AG04450 (cell line): ENCODE results near the gene FDPS. TPM values are rescaled to one million over a fixed set of nuclear protein-coding genes. Genes with fewer than 3 reads are reported as not detected.
A peak's percentile ranks its signal among the peaks of the same experiment; 100 is the strongest.

Experiments
- CTCF ChIA-PET: fragments of 300-600, 350-600 bp; formaldehyde crosslinking; extraction: SDS; loops from one replicate; lab custom pipeline; 2022; ENCODE audit warnings: antibody characterized with exemption, inconsistent platforms; lab: Charles Lee
- POLR2A ChIA-PET: fragments of 350-600 bp; formaldehyde crosslinking; extraction: SDS; loops from one replicate; lab custom pipeline; 2021; ENCODE audit warnings: antibody characterized with exemption, inconsistent platforms; lab: Yijun Ruan, JAX
- DNase-seq: peaks from one replicate; pipeline ENCODE4 v3.0.0-alpha.2; 2011; ENCODE audit warnings: low read depth, low spot score
- H3K27ac ChIP-seq: one replicate; pipeline ENCODE4 v1.5.1; 2012; ENCODE audit warnings: low read depth, low read length, control low read depth
- H3K27me3 ChIP-seq: one replicate; pipeline ENCODE4 v1.6.0; 2012; ENCODE audit warnings: low read length; ENCODE audit not compliant: control insufficient read depth, insufficient read depth
- H3K4me3 ChIP-seq: 2 replicates; pipeline ENCODE4 v1.5.1; 2011; ENCODE audit warnings: mild to moderate bottlenecking, low read depth, low read length, control low read depth
- H3K9me3 ChIP-seq: 2 replicates; pipeline ENCODE4 v1.5.1; 2012; ENCODE audit warnings: low read length; ENCODE audit not compliant: control insufficient read depth, insufficient read depth
- polyA plus RNA-seq: library from polyadenylated mRNA; depleted of rRNA; stranded (reverse); fragments of >200 nt; gene quantifications from 2 replicates; pipeline ENCODE4 v1.2.3, GENCODE V29; 2011
- TF ChIP-seq, protein P1 (sequence below): IDR thresholded peaks from 2 replicates; pipeline ENCODE4 v1.5.1; 2011; ENCODE audit warnings: low read depth, low read length, control low read depth, inconsistent platforms

Gene FDPS
- polyA plus RNA-seq, 1 experiment: 140 TPM

DNA sequence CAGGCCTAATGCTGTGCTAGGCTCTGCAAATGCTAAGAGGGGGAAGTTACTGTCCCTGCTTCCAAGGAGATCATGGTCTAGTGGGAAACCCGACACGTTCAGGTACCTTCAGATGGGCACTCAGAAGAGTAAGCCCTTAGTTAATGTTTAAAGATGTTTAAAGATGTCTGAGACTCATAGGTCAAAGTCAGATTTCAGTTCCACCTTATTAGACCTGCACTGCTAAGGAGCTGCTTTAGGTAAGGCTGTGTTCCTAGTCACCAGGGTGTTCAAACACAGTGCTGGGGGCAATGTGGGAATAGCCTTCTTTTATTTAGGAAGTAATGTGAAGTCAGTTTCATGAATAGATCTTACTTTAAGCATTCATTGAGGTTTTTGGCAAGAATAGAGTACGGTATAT is 8.3 kb downstream of the FDPS start:
- Histone ChIP-seq H3K4me3 (no peak overlapping the region), H3K27me3 (no peaks in the 10 kb centered on the region), H3K9me3 (no peaks in the 10 kb centered on the region; the same call in 1 of the 2 replicates), H3K27ac (no peak overlapping the region)
- DNase-seq: no peak
- ChIA-PET CTCF (interaction anchor here (1.7 kb wide), 1 partner anchor 66 kb away, joined by 9 read pairs; no protein-coding TSS in a partner anchor), POLR2A (interaction anchor here (0.7 kb wide), 1 partner anchor 14 kb away, joined by 3 read pairs; no protein-coding TSS in a partner anchor)
- TF ChIP-seq, protein P1, sequence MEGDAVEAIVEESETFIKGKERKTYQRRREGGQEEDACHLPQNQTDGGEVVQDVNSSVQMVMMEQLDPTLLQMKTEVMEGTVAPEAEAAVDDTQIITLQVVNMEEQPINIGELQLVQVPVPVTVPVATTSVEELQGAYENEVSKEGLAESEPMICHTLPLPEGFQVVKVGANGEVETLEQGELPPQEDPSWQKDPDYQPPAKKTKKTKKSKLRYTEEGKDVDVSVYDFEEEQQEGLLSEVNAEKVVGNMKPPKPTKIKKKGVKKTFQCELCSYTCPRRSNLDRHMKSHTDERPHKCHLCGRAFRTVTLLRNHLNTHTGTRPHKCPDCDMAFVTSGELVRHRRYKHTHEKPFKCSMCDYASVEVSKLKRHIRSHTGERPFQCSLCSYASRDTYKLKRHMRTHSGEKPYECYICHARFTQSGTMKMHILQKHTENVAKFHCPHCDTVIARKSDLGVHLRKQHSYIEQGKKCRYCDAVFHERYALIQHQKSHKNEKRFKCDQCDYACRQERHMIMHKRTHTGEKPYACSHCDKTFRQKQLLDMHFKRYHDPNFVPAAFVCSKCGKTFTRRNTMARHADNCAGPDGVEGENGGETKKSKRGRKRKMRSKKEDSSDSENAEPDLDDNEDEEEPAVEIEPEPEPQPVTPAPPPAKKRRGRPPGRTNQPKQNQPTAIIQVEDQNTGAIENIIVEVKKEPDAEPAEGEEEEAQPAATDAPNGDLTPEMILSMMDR: no peak

DNA sequence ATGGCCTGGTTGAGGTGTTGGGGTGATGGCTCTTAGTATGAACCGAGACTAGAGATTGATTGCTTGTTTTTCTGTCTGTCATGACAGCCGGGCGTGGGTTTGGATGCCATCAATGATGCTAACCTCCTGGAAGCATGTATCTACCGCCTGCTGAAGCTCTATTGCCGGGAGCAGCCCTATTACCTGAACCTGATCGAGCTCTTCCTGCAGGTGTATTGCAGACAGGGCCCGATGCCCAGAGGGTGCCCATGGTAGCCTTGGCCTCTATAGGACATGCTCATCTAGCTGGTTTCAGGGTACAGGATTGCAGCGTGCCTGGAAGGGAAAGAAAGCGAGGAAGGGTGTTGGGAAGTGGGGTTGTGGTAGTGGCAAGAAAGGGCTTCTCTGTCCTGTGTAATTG is 9.4 kb downstream of the FDPS start:
- H3K9me3 ChIP-seq: no peaks in the 10 kb centered on the region; the same call in 1 of the 2 replicates
- POLR2A ChIA-PET: interaction anchor here (0.7 kb wide), 1 partner anchor 66 kb away, joined by 3 read pairs; no protein-coding TSS in a partner anchor
- TF ChIP-seq, protein P1: no peak
- CTCF ChIA-PET: no interaction called here
- H3K27ac ChIP-seq: no peak overlapping the region
- H3K27me3 ChIP-seq: no peaks in the 10 kb centered on the region
- H3K4me3 ChIP-seq: no peak overlapping the region
- DNase-seq: no peak

DNA sequence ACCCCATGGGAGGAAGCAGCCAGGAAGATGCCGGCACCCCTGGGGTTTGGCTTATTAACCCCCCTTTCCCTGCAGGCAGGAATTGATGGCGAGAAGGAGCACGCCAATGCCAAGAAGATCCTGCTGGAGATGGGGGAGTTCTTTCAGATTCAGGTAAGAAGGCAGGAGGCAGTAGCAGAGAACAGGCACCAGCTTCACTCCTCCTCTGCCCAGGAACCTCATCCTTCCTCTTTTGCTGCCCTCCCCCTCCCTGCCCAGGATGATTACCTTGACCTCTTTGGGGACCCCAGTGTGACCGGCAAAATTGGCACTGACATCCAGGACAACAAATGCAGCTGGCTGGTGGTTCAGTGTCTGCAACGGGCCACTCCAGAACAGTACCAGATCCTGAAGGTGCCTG is 10.9 kb downstream of the FDPS start:
- TF ChIP-seq, protein P1: no peak
- Histone ChIP-seq H3K9me3 (no peaks in the 10 kb centered on the region; the same call in 1 of the 2 replicates), H3K27ac (no peak overlapping the region), H3K4me3 (no peak overlapping the region), H3K27me3 (no peaks in the 10 kb centered on the region)
- DNase-seq: no peak
- POLR2A ChIA-PET: no interaction called here
- CTCF ChIA-PET: interaction anchor here (1.6 kb wide), 1 partner anchor 69 kb away, joined by 9 read pairs; no protein-coding TSS in a partner anchor

DNA sequence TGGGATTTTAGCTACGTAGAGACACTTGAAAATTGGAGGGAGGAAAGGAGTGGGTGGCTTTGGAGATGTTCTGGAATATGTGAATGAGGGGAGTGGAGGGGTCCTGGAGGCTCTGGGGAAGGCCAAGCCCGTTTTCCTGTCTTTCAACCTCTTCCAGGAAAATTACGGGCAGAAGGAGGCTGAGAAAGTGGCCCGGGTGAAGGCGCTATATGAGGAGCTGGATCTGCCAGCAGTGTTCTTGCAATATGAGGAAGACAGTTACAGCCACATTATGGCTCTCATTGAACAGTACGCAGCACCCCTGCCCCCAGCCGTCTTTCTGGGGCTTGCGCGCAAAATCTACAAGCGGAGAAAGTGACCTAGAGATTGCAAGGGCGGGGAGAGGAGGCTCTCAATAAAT is 11.6 kb downstream of the FDPS start:
- DNase-seq: no peak
- ChIA-PET CTCF (interaction anchor here (1.3 to 1.6 kb wide), 2 partner anchors 39 to 70 kb away, joined by 3 to 9 read pairs; no protein-coding TSS in a partner anchor), POLR2A (interaction anchor here (0.6 to 1.2 kb wide), 2 partner anchors 8 to 40 kb away, joined by 3 to 10 read pairs; no protein-coding TSS in a partner anchor)
- H3K27ac ChIP-seq: no peak overlapping the region
- peak overlapping the region; percentile 82 for H3K4me3 ChIP-seq
- H3K9me3 ChIP-seq: no peaks in the 10 kb centered on the region; the same call in 1 of the 2 replicates
- TF ChIP-seq, protein P1: no peak
- no peaks in the 10 kb centered on the region for H3K27me3 ChIP-seq
